ENCODE data around the gene DOCK2. TPM values are rescaled to one million over a fixed set of nuclear protein-coding genes. Genes with fewer than 3 reads are reported as not detected.

Gene DOCK2
- total RNA-seq, 1 donor from 2014 or later = 108 TPM

- intact Hi-C loops (cut with DNase I) = no loop called here
- Histone ChIP-seq H3K27me3 (ENCODE audit: low read depth) (no peaks in the 10 kb centered on the region), H3K36me3 (no peaks in the 10 kb centered on the region), H3K27ac (no peak overlapping the region), H3K4me1 (no peaks in the 10 kb centered on the region), H3K9me3 (no peaks in the 10 kb centered on the region), H3K4me3 (no peak overlapping the region)
- TF ChIP-seq CTCF (IDR thresholded peaks at IDR 0.05) = no peak
- no peak for DNase-seq
- ATAC-seq = no peak
These were observed 483.5 kb downstream of the DOCK2 start for GRCh38 chr5:170120576-170120975.

- TF ChIP-seq CTCF (IDR thresholded peaks at IDR 0.05) = no peak
- DNase-seq = no peak
- Histone ChIP-seq H3K36me3 (no peaks in the 10 kb centered on the region), H3K4me1 (no peaks in the 10 kb centered on the region), H3K4me3 (no peak overlapping the region), H3K27me3 (ENCODE audit: low read depth) (no peaks in the 10 kb centered on the region), H3K27ac (no peak overlapping the region), H3K9me3 (peaks cover 4% of the 10 kb centered on the region)
- intact Hi-C loops (cut with DNase I) = no loop called here
- no peak for ATAC-seq
These were observed 484.2 kb downstream of the DOCK2 start for GRCh38 chr5:170121321-170121720.

- ATAC-seq = no peak
- DNase-seq = no peak
- H3K9me3 ChIP-seq = peaks cover 14% of the 10 kb centered on the region
- no peaks in the 10 kb centered on the region for H3K4me1 ChIP-seq
- H3K4me3 ChIP-seq = no peak overlapping the region
- H3K27me3 ChIP-seq (ENCODE audit: low read depth) = no peaks in the 10 kb centered on the region
- TF ChIP-seq CTCF (IDR thresholded peaks at IDR 0.05) = no peak
- H3K36me3 ChIP-seq = no peaks in the 10 kb centered on the region
- intact Hi-C loops (cut with DNase I) = no loop called here
- H3K27ac ChIP-seq = no peak overlapping the region
These were observed 489.0 kb downstream of the DOCK2 start for GRCh38 chr5:170126061-170126460.

- Histone ChIP-seq H3K27ac (no peak overlapping the region), H3K4me3 (no peak overlapping the region), H3K27me3 (ENCODE audit: low read depth) (no peaks in the 10 kb centered on the region), H3K4me1 (no peaks in the 10 kb centered on the region), H3K36me3 (no peaks in the 10 kb centered on the region), H3K9me3 (peaks cover 14% of the 10 kb centered on the region)
- intact Hi-C loops (cut with DNase I) = no loop called here
- TF ChIP-seq CTCF (IDR thresholded peaks at IDR 0.05) = no peak
- DNase-seq = no peak
- no peak for ATAC-seq
These were observed 489.6 kb downstream of the DOCK2 start for GRCh38 chr5:170126626-170127025.

- ATAC-seq (no peak), DNase-seq (no peak)
- Histone ChIP-seq H3K4me1 (no peaks in the 10 kb centered on the region), H3K9me3 (peaks cover 11% of the 10 kb centered on the region), H3K4me3 (no peak overlapping the region), H3K27me3 (ENCODE audit: low read depth) (no peaks in the 10 kb centered on the region), H3K36me3 (no peaks in the 10 kb centered on the region), H3K27ac (no peak overlapping the region)
- no peak for TF ChIP-seq CTCF (IDR thresholded peaks at IDR 0.05)
- intact Hi-C loops (cut with DNase I) = no loop called here
These were observed 494.2 kb downstream of the DOCK2 start for GRCh38 chr5:170131235-170131634.
